ENCODE measurements around the gene GKN1.

GRCh38 chr2:68980956-68981355 is 6.5 kb downstream of the GKN1 start:
- no peak for TF ChIP-seq CTCF (IDR thresholded peaks at IDR 0.05 in 4 of 5, conservative IDR thresholded peaks at IDR 0.05 in 1 of 5)
- no peak for TF ChIP-seq POLR2A (IDR thresholded peaks at IDR 0.05)
